OCI-M2 (cell line): ENCODE data around the gene PDSS2.

Experiments
- DNase-seq: peaks from one replicate; lab custom pipeline; 2025; ENCODE audit not compliant: unreplicated experiment; lab: John Stamatoyannopoulos, UW

PDSS2 gene

GRCh38 chr6:107419733-107420132 is 39.6 kb downstream of the PDSS2 start:
- no peak for DNase-seq

- no peak for DNase-seq
Observed at GRCh38 chr6:107418118-107418517, 41.2 kb downstream of the PDSS2 start.

GRCh38 chr6:107416145-107416544 is 43.2 kb downstream of the PDSS2 start:
- no peak for DNase-seq

- no peak for DNase-seq
Observed at GRCh38 chr6:107413966-107414645, 45.3 kb downstream of the PDSS2 start.

GRCh38 chr6:107411161-107411560 is 48.2 kb downstream of the PDSS2 start:
- no peak for DNase-seq

GRCh38 chr6:107409942-107410341 is 49.4 kb downstream of the PDSS2 start:
- DNase-seq, result no peak

- DNase-seq, result no peak
Observed at GRCh38 chr6:107408714-107409113, 50.6 kb downstream of the PDSS2 start.

GRCh38 chr6:107405002-107405401 is 54.4 kb downstream of the PDSS2 start:
- no peak for DNase-seq

GRCh38 chr6:107402533-107402932 is 56.8 kb downstream of the PDSS2 start:
- DNase-seq, result no peak

GRCh38 chr6:107401573-107401972 is 57.8 kb downstream of the PDSS2 start:
- DNase-seq, result no peak

GRCh38 chr6:107400616-107401147 is 58.7 kb downstream of the PDSS2 start:
- no peak for DNase-seq

GRCh38 chr6:107399935-107400334 is 59.4 kb downstream of the PDSS2 start:
- DNase-seq, result no peak

- no peak for DNase-seq
Observed at GRCh38 chr6:107398001-107398400, 61.4 kb downstream of the PDSS2 start.

GRCh38 chr6:107396211-107396610 is 63.2 kb downstream of the PDSS2 start:
- DNase-seq, result no peak

- no peak for DNase-seq
Observed at GRCh38 chr6:107392069-107392468, 67.3 kb downstream of the PDSS2 start.

GRCh38 chr6:107390685-107391435 is 68.5 kb downstream of the PDSS2 start:
- no peak for DNase-seq

GRCh38 chr6:107390056-107390455 is 69.3 kb downstream of the PDSS2 start:
- no peak for DNase-seq

- DNase-seq, result no peak
Observed at GRCh38 chr6:107386904-107387303, 72.5 kb downstream of the PDSS2 start.

- no peak for DNase-seq
Observed at GRCh38 chr6:107386340-107386739, 73.0 kb downstream of the PDSS2 start.

GRCh38 chr6:107383705-107384104 is 75.7 kb downstream of the PDSS2 start:
- DNase-seq, result no peak

GRCh38 chr6:107374264-107374663 is 85.1 kb downstream of the PDSS2 start:
- DNase-seq, result no peak

GRCh38 chr6:107369493-107369892 is 89.9 kb downstream of the PDSS2 start:
- no peak for DNase-seq
